MM.1S (cell line): ENCODE results near the gene NCOA1.

ENCODE experiments used
- CTCF ChIP-seq: fragments of 300-600 bp; sonication (generic); IDR thresholded peaks from 2 replicates; pipeline ENCODE4 v1.5.1; 2016; ENCODE audit warnings: antibody characterized with exemption, low read length, mixed read lengths
- EZH2 ChIP-seq: fragments of 300-600 bp; sonication (generic); optimal IDR thresholded peaks from 2 replicates; pipeline ENCODE3; 2017; ENCODE audit warnings: low read depth, mild to moderate bottlenecking, antibody characterized with exemption, low read length, mixed read lengths
- EZH2phosphoT487 ChIP-seq: fragments of 300-600 bp; sonication (generic); IDR thresholded peaks from 2 replicates; pipeline ENCODE4 v1.6.1; 2018; ENCODE audit warnings: antibody characterized with exemption, low read length

GRCh38 chr2:24463271-24463670, 27.8 kb upstream of the NCOA1 start:
- no peak for TF ChIP-seq CTCF
- no peak for TF ChIP-seq EZH2phosphoT487
- TF ChIP-seq EZH2 = no peak
